DMS79 (cell line): ENCODE data around the gene NRTN.
"Not testable (repeated sequence)": the region's sequence is repeated elsewhere in the genome, so short reads cannot be mapped to it uniquely, and the experiment has no call there.

Experiments used
- DNase-seq: peaks from one replicate; lab custom pipeline; 2025; lab: John Stamatoyannopoulos, UW

The NRTN gene

GRCh38 chr19:5804516-5805461 lies at the start of gene NRTN:
Gene NRTN, plus strand, starts transcription at chr19:5805067. Its CDS starts 19,099 bp downstream, at chr19:5824166.
- DNase-seq, result peak; percentile 46

- DNase-seq, result no peak
These were observed 42.2 kb upstream of the NRTN start for GRCh38 chr19:5762608-5763217.

GRCh38 chr19:5765220-5765619 lies 39.6 kb upstream of the NRTN start:
- DNase-seq, result no peak

- DNase-seq, result no peak
These were observed 36.9 kb upstream of the NRTN start for GRCh38 chr19:5767949-5768348.

- DNase-seq, result no peak
These were observed 32.5 kb upstream of the NRTN start for GRCh38 chr19:5772416-5772815.

- DNase-seq, result no peak
These were observed 31.6 kb upstream of the NRTN start for GRCh38 chr19:5773276-5773675.

GRCh38 chr19:5774921-5775320 lies 29.9 kb upstream of the NRTN start:
- no peak for DNase-seq

- DNase-seq, result no peak
These were observed 29.1 kb upstream of the NRTN start for GRCh38 chr19:5775668-5776309.

GRCh38 chr19:5778402-5778801 lies 26.5 kb upstream of the NRTN start:
- DNase-seq, result no peak

GRCh38 chr19:5780916-5781315 lies 24.0 kb upstream of the NRTN start:
- DNase-seq, result not testable (repeated sequence)

- no peak for DNase-seq
These were observed 22.5 kb upstream of the NRTN start for GRCh38 chr19:5782322-5782721.

GRCh38 chr19:5782945-5783919 lies 21.6 kb upstream of the NRTN start:
- no peak for DNase-seq

GRCh38 chr19:5784581-5785147 lies 20.2 kb upstream of the NRTN start, which contains the start of gene PRR22:
Gene PRR22, minus strand, starts transcription at chr19:5784746. Its CDS starts 86 bp downstream, at chr19:5784660.
- no peak for DNase-seq

GRCh38 chr19:5785423-5785822 lies 19.4 kb upstream of the NRTN start:
- DNase-seq, result no peak

- no peak for DNase-seq
These were observed 18.1 kb upstream of the NRTN start for GRCh38 chr19:5786593-5787408.

- no peak for DNase-seq
These were observed 17.3 kb upstream of the NRTN start for GRCh38 chr19:5787409-5788182.

GRCh38 chr19:5788422-5788821 lies 16.4 kb upstream of the NRTN start:
- DNase-seq, result no peak

- DNase-seq, result no peak
These were observed 15.5 kb upstream of the NRTN start for GRCh38 chr19:5789351-5789761.

- DNase-seq, result no peak
These were observed 14.8 kb upstream of the NRTN start for GRCh38 chr19:5789886-5790558.
